Activated B cell treated with CpG ODN at 0.5 μM for 24 hours (primary cell): Measurements from ENCODE around the gene NCOA1. TPM values are rescaled to one million over a fixed set of nuclear protein-coding genes. Genes with fewer than 3 reads are reported as not detected.
"Not testable (repeated sequence)": the region's sequence is repeated elsewhere in the genome, so short reads cannot be mapped to it uniquely, and the experiment has no call there.

Experiments used
- ATAC-seq: fragments of 200-7000 bp; cut with Tn5 transposase; one replicate; pipeline ENCODE4 v1.10.0; 2021; ENCODE audit warnings: low read depth, mild to moderate bottlenecking, moderate library complexity
- CTCF ChIA-PET: fragments of 350-600 bp; sonication (Branson Sonifier 250); formaldehyde crosslinking; loops from one replicate; lab custom pipeline; 2021; ENCODE audit warnings: antibody characterized with exemption; lab: Charles Lee
- POLR2A ChIA-PET: fragments of 350-600 bp; sonication (Branson Sonifier 250); formaldehyde crosslinking; loops from one replicate; lab custom pipeline; 2021; ENCODE audit warnings: antibody characterized with exemption; lab: Charles Lee
- DNase-seq: peaks from one replicate; pipeline ENCODE4 v3.0.0; 2022
- H3K27ac Mint-ChIP-seq: one replicate; pipeline ENCODE4 v1.8.0; 2020; ENCODE audit warnings: mixed read lengths
- H3K27me3 Mint-ChIP-seq: one replicate; pipeline ENCODE4 v1.8.0; 2021; ENCODE audit warnings: mixed read lengths
- H3K36me3 Mint-ChIP-seq: one replicate; pipeline ENCODE4 v1.8.0; 2021; ENCODE audit warnings: low read depth, mixed read lengths
- H3K4me1 Mint-ChIP-seq: one replicate; pipeline ENCODE4 v1.8.0; 2021; ENCODE audit warnings: mixed read lengths
- H3K4me3 Mint-ChIP-seq: one replicate; pipeline ENCODE4 v1.8.0; 2020; ENCODE audit warnings: mild to moderate bottlenecking, mixed read lengths
- H3K9me3 Mint-ChIP-seq: one replicate; pipeline ENCODE4 v1.8.0; 2020; ENCODE audit warnings: mixed read lengths
- intact Hi-C: fragments of 100-400 bp; cut with micrococcal nuclease; formaldehyde crosslinking; loops from one replicate; pipeline ENCODE4 v1.15.1; 2024
- total RNA-seq: library from RNA; stranded (reverse); gene quantifications from 2 replicates; pipeline ENCODE4 v1.2.3, GENCODE V29; 2022
- TF ChIP-seq, protein P1 (sequence below): fragments of 200-600 bp; IDR thresholded peaks from one replicate; pipeline ENCODE4 v1.8.0; 2022; ENCODE audit warnings: antibody characterized with exemption, mild to moderate bottlenecking

Gene NCOA1
- total RNA-seq, 1 donor from 2014 or later = 49.5 TPM

DNA sequence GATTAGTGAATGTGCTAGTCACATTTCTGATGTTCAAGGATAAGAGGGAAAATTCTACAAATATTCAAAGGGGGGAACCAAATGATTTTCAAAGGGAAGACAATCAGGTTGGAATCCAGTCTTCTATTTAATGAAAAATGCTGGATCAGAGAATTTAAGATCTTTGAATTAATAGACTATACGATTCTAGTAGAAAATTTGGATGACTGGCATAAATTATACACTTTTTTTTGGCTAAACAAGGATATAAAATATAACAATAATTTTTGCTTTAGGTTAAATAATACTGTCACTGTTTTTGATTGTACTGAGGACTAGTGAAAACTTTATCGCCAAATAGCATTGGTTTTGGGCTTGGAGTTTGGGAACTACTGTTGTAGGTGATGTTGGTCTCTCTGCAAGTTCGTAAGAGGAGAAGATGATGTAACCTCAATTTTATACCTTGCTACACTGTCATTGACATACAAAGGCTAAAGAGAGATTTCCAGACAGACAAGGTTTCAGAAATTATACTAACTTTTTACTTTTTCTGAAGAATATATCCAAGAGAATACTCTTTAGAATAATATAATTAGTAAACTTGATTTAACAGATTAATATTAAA is 51.3 kb downstream of the NCOA1 start:
- intact Hi-C loops = loop anchor here (5.0 kb wide), 1 partner anchor 120 kb away; no protein-coding TSS in a partner anchor
- TF ChIP-seq, protein P1, sequence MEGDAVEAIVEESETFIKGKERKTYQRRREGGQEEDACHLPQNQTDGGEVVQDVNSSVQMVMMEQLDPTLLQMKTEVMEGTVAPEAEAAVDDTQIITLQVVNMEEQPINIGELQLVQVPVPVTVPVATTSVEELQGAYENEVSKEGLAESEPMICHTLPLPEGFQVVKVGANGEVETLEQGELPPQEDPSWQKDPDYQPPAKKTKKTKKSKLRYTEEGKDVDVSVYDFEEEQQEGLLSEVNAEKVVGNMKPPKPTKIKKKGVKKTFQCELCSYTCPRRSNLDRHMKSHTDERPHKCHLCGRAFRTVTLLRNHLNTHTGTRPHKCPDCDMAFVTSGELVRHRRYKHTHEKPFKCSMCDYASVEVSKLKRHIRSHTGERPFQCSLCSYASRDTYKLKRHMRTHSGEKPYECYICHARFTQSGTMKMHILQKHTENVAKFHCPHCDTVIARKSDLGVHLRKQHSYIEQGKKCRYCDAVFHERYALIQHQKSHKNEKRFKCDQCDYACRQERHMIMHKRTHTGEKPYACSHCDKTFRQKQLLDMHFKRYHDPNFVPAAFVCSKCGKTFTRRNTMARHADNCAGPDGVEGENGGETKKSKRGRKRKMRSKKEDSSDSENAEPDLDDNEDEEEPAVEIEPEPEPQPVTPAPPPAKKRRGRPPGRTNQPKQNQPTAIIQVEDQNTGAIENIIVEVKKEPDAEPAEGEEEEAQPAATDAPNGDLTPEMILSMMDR = no peak
- ChIA-PET POLR2A (no interaction called here), CTCF (interaction anchor here (0.6 kb wide), 1 partner anchor 107 kb away, joined by 3 read pairs; no protein-coding TSS in a partner anchor)
- Mint-ChIP-seq H3K36me3 (peaks cover 17% of the 10 kb centered on the region), H3K4me1 (peaks cover 22% of the 10 kb centered on the region), H3K27me3 (no peaks in the 10 kb centered on the region), H3K4me3 (no peak overlapping the region), H3K9me3 (peaks cover 20% of the 10 kb centered on the region), H3K27ac (no peak overlapping the region)
- DNase-seq (no peak), ATAC-seq (no peak)

DNA sequence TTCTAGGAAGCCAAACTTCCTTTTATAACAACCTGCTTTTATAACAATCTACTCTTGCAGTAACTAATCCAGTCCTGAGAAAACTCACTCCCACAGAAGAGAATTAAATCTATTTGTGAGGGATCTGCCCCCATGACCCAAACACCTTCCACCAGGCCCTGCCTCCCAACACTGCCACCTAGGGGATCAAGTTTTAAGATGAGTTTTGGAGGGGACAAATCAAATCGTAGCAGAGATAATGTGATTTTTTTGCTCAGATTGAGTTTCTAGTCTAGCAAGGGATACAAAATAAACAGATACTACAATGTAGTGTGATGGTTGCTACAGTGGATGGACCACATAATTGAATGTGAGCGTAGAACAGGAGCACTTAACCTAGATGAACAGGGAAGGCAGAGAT is 52.2 kb downstream of the NCOA1 start:
- CTCF ChIA-PET = no interaction called here
- Mint-ChIP-seq H3K27me3 (no peaks in the 10 kb centered on the region), H3K36me3 (peaks cover 23% of the 10 kb centered on the region), H3K9me3 (peaks cover 23% of the 10 kb centered on the region), H3K27ac (no peak overlapping the region), H3K4me3 (no peak overlapping the region), H3K4me1 (peaks cover 21% of the 10 kb centered on the region)
- ATAC-seq = no peak
- no peak for DNase-seq
- TF ChIP-seq, protein P1 = no peak
- POLR2A ChIA-PET = no interaction called here
- intact Hi-C loops = loop anchor here (5.0 kb wide), 1 partner anchor 121 kb away; no protein-coding TSS in a partner anchor

DNA sequence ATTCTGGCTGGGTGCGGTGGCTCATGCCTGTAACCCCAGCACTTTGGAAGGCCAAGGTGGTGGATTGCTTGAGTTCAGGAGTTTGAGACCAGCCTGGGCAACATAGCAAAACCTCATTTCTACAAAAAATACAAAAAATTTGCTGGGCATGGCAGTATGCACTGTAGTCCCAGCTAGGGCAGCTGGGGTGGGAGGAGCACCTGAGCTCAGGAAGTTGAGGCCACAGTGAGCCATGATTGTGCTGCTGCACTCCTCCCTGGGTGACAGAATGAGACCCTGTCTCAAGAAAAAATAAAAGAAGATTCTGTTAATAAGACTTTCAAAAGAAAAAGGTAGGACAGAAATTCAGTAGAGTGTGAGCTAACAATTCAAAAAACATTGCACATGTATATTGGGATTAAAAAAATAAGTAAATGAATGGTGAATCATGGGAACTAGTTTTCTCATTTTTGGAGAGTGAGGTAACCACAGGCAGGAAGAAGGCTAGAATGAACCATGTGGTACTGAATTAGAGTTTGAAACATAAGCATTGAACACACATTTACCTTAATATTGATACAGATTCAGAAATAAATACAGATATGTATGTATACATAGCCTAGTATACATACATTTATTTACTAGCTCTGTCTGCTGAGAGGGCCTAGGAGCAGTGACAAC is 53.5 kb downstream of the NCOA1 start:
- intact Hi-C loops = loop anchor here (5.0 kb wide), 1 partner anchor 122 kb away; no protein-coding TSS in a partner anchor
- Mint-ChIP-seq H3K4me3 (no peak overlapping the region), H3K27ac (no peak overlapping the region), H3K9me3 (peaks cover 22% of the 10 kb centered on the region), H3K4me1 (peaks cover 9% of the 10 kb centered on the region), H3K36me3 (peaks cover 26% of the 10 kb centered on the region), H3K27me3 (no peaks in the 10 kb centered on the region)
- DNase-seq (no peak), ATAC-seq (no peak)
- ChIA-PET POLR2A (no interaction called here), CTCF (no interaction called here)
- TF ChIP-seq, protein P1 = no peak

DNA sequence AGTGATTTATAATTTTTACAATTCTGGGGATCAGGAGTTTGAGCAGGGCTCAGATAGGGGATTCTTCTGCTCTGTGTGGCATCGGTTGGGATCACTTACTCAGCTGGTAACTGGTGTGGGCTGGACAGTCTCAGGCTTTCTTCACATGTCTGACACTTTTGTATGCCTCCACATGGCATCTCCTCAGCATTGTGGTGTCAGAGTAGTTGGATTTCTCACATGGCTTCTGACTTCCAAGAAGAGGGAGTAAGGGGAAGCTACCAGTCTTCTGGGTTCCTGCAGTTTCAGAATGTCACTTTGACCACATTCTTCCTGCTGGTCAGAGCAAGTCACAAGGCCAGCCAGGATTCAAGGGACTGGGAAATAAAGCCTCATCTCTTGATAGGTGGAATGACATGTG is 55.6 kb downstream of the NCOA1 start:
- ATAC-seq (no peak), DNase-seq (no peak)
- peaks cover 28% of the 10 kb centered on the region for H3K9me3 Mint-ChIP-seq
- H3K27ac Mint-ChIP-seq = no peak overlapping the region
- TF ChIP-seq, protein P1 = no peak
- H3K27me3 Mint-ChIP-seq = no peaks in the 10 kb centered on the region
- intact Hi-C loops = no loop called here
- H3K4me1 Mint-ChIP-seq = peaks cover 18% of the 10 kb centered on the region
- CTCF ChIA-PET = no interaction called here
- POLR2A ChIA-PET = interaction anchor here (1.1 kb wide), 1 partner anchor 21 kb away, joined by 3 read pairs; no protein-coding TSS in a partner anchor
- H3K4me3 Mint-ChIP-seq = no peak overlapping the region
- peaks cover 29% of the 10 kb centered on the region for H3K36me3 Mint-ChIP-seq

DNA sequence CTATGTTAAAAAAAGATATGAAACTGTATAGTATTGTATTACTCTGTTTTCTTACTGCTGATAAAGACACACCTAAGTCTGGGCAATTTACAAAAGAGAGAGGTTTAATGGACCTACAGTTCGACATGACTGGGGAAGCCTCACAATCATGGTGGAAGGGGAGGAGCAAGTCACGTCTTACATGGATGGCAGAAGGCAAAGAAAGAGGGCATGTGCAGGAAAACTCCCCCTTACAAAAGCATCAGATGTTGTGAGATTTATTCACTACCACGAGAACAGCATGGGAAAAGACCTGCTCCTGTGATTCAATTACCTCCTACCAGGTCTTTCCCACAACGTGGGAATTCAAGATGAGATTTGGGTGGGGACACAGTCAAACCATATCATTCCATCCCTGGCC is 57.0 kb downstream of the NCOA1 start:
- ATAC-seq (no peak), DNase-seq (no peak)
- Mint-ChIP-seq H3K27me3 (no peaks in the 10 kb centered on the region), H3K4me3 (no peak overlapping the region), H3K9me3 (peaks cover 20% of the 10 kb centered on the region), H3K27ac (no peak overlapping the region), H3K36me3 (peaks cover 25% of the 10 kb centered on the region), H3K4me1 (peaks cover 21% of the 10 kb centered on the region)
- intact Hi-C loops = no loop called here
- CTCF ChIA-PET = no interaction called here
- POLR2A ChIA-PET = no interaction called here
- TF ChIP-seq, protein P1 = no peak

DNA sequence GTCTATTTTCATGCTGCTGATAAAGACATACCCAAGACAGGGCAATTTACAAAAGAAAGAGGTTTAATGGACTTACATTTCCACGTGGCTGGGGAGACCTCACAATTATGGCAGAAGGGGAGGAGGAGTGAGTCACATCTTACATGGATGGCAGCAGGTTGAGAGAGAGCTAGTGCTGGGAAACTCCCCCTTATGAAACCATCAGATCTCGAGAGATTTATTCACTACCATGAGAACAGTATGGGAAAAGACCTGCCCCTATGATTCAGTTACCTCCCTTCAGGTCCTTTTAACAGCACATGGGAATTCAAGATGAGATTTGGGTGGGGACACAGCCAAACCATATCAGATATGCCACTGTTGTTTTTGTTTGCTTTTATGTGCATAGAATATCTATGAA is 59.2 kb downstream of the NCOA1 start:
- intact Hi-C loops = loop anchor here (1.0 kb wide), 1 partner anchor 15 kb away; no protein-coding TSS in a partner anchor

More for the DNA sequence above, 59.2 kb downstream of the NCOA1 start:
- peaks cover 27% of the 10 kb centered on the region for H3K36me3 Mint-ChIP-seq
- DNase-seq, H3K4me3 Mint-ChIP-seq, H3K27me3 Mint-ChIP-seq, ATAC-seq, CTCF ChIA-PET: not testable (repeated sequence)
- peak overlapping the region; percentile 30 for H3K27ac Mint-ChIP-seq
- peaks cover 11% of the 10 kb centered on the region for H3K9me3 Mint-ChIP-seq
- POLR2A ChIA-PET = interaction anchor here (0.7 kb wide), 2 partner anchors 55 to 154 kb away, joined by 3 to 11 read pairs; no protein-coding TSS in a partner anchor
- H3K4me1 Mint-ChIP-seq = peaks cover 18% of the 10 kb centered on the region
